ENCODE data around the gene ZBTB43. TPM values are rescaled to one million over a fixed set of nuclear protein-coding genes. Genes with fewer than 3 reads are reported as not detected.
"Not testable (repeated sequence)": the region's sequence is repeated elsewhere in the genome, so short reads cannot be mapped to it uniquely, and the experiment has no call there.

ZBTB43 gene
- total RNA-seq, 2 donors from 2014 or later: 27.4 to 31.3 TPM

DNA sequence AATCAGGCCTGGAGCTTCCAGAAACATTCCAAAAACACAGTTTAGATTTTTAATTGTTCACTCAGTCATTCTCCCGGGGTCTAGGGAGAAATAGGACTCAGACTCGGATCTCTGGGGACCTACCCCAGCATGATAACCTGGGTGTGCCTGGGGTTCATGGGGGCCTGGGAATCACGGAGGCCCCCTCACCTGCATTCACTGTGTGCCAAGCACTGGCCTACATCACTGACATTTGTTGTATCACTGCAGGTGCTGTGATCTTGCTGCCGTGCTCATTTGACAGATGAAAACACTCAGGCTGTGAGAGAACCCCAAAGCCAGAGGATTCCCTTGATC is 22.8 kb upstream of the ZBTB43 start:
- Mint-ChIP-seq H3K4me1 (no peaks in the 10 kb centered on the region), H3K36me3 (ENCODE audit: low read depth) (no peaks in the 10 kb centered on the region), H3K9me3 (no peaks in the 10 kb centered on the region)

GRCh38 chr9:126783949-126784348 is 20.9 kb upstream of the ZBTB43 start:
- ATAC-seq (replicated peaks): no peak
- H3K27ac Mint-ChIP-seq: no peak overlapping the region

More for the DNA sequence above, 22.8 kb upstream of the ZBTB43 start:
- Mint-ChIP-seq H3K27ac (no peak overlapping the region), H3K4me3 (no peak overlapping the region), H3K27me3 (peaks cover 23% of the 10 kb centered on the region)
- ATAC-seq (replicated peaks): no peak

DNA sequence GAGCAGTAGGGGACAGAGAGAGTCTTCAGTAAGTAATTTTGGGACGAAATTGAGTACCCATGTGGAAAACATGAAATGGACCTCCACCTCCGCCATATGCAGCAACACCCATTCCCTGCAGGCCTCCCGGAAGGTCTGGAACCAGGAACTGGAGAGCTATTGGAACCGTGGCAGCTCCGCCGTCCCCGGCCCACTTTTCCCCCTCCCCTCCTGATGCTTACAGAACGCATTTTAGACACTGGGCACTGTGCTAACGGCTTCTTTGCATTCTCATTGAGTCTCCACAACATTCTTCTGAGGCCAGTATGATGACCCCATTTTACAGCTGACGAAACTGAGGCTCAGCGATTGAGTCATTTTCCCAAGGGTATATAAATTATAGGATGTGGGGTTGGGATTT is 20.4 kb upstream of the ZBTB43 start:
- ATAC-seq (replicated peaks): no peak
- Mint-ChIP-seq H3K4me1 (peaks cover 5% of the 10 kb centered on the region), H3K9me3 (no peaks in the 10 kb centered on the region), H3K27ac (no peak overlapping the region), H3K36me3 (ENCODE audit: low read depth) (no peaks in the 10 kb centered on the region), H3K4me3 (no peak overlapping the region), H3K27me3 (peaks cover 25% of the 10 kb centered on the region)

More at GRCh38 chr9:126783949-126784348, 20.9 kb upstream of the ZBTB43 start:
- no peaks in the 10 kb centered on the region for H3K36me3 Mint-ChIP-seq (ENCODE audit: low read depth)
- no peak overlapping the region for H3K4me3 Mint-ChIP-seq
- H3K9me3 Mint-ChIP-seq: no peaks in the 10 kb centered on the region
- H3K27me3 Mint-ChIP-seq: peaks cover 24% of the 10 kb centered on the region
- H3K4me1 Mint-ChIP-seq: peaks cover 4% of the 10 kb centered on the region

- not testable (repeated sequence) for H3K4me1 Mint-ChIP-seq; H3K36me3 Mint-ChIP-seq (ENCODE audit: low read depth); H3K4me3 Mint-ChIP-seq; ATAC-seq (replicated peaks); H3K9me3 Mint-ChIP-seq; H3K27ac Mint-ChIP-seq
- peaks cover 26% of the 10 kb centered on the region for H3K27me3 Mint-ChIP-seq
These were observed 20.0 kb upstream of the ZBTB43 start for GRCh38 chr9:126784841-126785240.

- Mint-ChIP-seq H3K9me3 (no peaks in the 10 kb centered on the region), H3K36me3 (ENCODE audit: low read depth) (no peaks in the 10 kb centered on the region), H3K27me3 (peaks cover 30% of the 10 kb centered on the region), H3K4me1 (peaks cover 5% of the 10 kb centered on the region), H3K27ac (no peak overlapping the region), H3K4me3 (no peak overlapping the region)
- no peak for ATAC-seq (replicated peaks)
These were observed 16.8 kb upstream of the ZBTB43 start for GRCh38 chr9:126788046-126788445.

GRCh38 chr9:126788634-126789349 is 16.0 kb upstream of the ZBTB43 start:
- peak; percentile 83 for ATAC-seq (replicated peaks)
- Mint-ChIP-seq H3K9me3 (no peaks in the 10 kb centered on the region), H3K27ac (no peak overlapping the region), H3K4me1 (peaks cover 5% of the 10 kb centered on the region), H3K36me3 (ENCODE audit: low read depth) (no peaks in the 10 kb centered on the region), H3K27me3 (peaks cover 32% of the 10 kb centered on the region), H3K4me3 (no peak overlapping the region)

- no peak for ATAC-seq (replicated peaks)
- Mint-ChIP-seq H3K9me3 (no peaks in the 10 kb centered on the region), H3K36me3 (ENCODE audit: low read depth) (no peaks in the 10 kb centered on the region), H3K4me3 (no peak overlapping the region), H3K4me1 (peaks cover 5% of the 10 kb centered on the region), H3K27me3 (peaks cover 28% of the 10 kb centered on the region), H3K27ac (no peak overlapping the region)
These were observed 14.3 kb upstream of the ZBTB43 start for GRCh38 chr9:126790561-126790960.

- peaks cover 26% of the 10 kb centered on the region for H3K27me3 Mint-ChIP-seq
- no peaks in the 10 kb centered on the region for H3K36me3 Mint-ChIP-seq (ENCODE audit: low read depth)
- H3K9me3 Mint-ChIP-seq: no peaks in the 10 kb centered on the region
- no peak for ATAC-seq (replicated peaks)
- no peak overlapping the region for H3K4me3 Mint-ChIP-seq
- peaks cover 5% of the 10 kb centered on the region for H3K4me1 Mint-ChIP-seq
- no peak overlapping the region for H3K27ac Mint-ChIP-seq
These were observed 13.2 kb upstream of the ZBTB43 start for GRCh38 chr9:126791406-126792230.

DNA sequence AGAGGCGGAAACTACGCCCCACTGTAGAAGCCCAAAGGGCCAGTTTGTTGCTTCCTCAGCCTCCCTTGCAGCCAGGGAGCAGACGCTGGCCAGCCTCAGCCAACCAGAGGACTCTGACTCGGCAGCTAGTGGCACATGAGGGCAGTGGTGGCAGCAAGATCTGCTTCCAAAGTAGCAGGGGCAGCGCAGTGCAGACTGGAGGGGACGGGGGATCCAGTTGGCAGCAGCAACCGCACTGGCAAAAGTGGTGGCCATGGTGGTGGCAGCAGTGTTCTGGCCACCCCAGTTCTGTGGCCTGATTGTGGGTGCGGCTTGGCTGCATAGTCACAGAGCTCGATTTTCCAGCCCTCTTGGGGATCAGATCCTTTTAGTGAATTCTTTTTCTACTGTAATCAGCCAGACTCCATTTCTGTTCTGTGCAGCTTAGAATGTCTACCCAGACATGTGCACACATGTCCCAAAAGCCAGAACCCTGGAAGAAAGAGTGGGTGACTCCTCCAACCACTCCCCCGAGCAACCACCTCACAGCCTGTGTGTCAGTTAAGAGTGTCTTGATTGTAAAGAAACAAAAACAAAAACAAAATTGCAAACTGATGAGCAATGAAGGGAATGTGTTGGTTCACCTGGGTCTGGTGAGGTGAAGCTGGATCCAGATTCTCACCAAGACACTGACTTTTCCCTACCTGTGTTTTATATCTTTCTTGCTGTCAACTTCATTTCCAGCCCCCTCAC is 11.0 kb upstream of the ZBTB43 start:
- Mint-ChIP-seq H3K9me3 (no peaks in the 10 kb centered on the region), H3K4me1 (peaks cover 2% of the 10 kb centered on the region), H3K27me3 (peaks cover 18% of the 10 kb centered on the region), H3K4me3 (no peak overlapping the region), H3K27ac (no peak overlapping the region), H3K36me3 (ENCODE audit: low read depth) (no peaks in the 10 kb centered on the region)
- no peak for ATAC-seq (replicated peaks)

DNA sequence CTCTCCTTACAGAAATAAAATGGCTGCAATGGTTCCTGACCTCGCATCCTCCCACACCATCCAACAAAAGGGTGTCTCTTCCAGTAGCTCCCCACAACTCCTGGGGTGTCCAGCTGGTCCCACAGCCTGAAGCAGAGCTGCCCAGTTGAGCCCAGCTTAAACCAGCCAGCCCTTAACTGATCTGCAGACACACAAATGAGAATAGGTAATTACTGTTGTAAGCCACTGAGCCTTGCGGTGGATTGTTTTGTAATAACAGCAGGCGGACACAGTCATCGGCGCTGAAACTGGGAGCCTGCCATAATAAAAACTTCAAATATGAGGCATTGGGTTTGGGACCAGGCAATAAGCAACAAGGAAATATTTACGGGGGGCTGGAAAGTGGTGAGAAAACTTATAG is 10.4 kb upstream of the ZBTB43 start:
- H3K27ac Mint-ChIP-seq: no peak overlapping the region
- H3K36me3 Mint-ChIP-seq (ENCODE audit: low read depth): no peaks in the 10 kb centered on the region
- no peak overlapping the region for H3K4me3 Mint-ChIP-seq
- peaks cover 16% of the 10 kb centered on the region for H3K27me3 Mint-ChIP-seq
- no peaks in the 10 kb centered on the region for H3K9me3 Mint-ChIP-seq
- no peaks in the 10 kb centered on the region for H3K4me1 Mint-ChIP-seq
- ATAC-seq (replicated peaks): no peak

GRCh38 chr9:126796758-126797157 is 8.1 kb upstream of the ZBTB43 start:
- H3K36me3 Mint-ChIP-seq (ENCODE audit: low read depth): no peaks in the 10 kb centered on the region
- H3K27me3 Mint-ChIP-seq: peaks cover 5% of the 10 kb centered on the region
- no peaks in the 10 kb centered on the region for H3K4me1 Mint-ChIP-seq
- no peak overlapping the region for H3K27ac Mint-ChIP-seq
- H3K9me3 Mint-ChIP-seq: no peaks in the 10 kb centered on the region
- no peak overlapping the region for H3K4me3 Mint-ChIP-seq
- ATAC-seq (replicated peaks): no peak

GRCh38 chr9:126797903-126798302 is 6.9 kb upstream of the ZBTB43 start:
- ATAC-seq (replicated peaks): no peak
- Mint-ChIP-seq H3K27ac (no peak overlapping the region), H3K36me3 (ENCODE audit: low read depth) (no peaks in the 10 kb centered on the region), H3K4me3 (no peak overlapping the region), H3K27me3 (peaks cover 3% of the 10 kb centered on the region), H3K4me1 (no peaks in the 10 kb centered on the region), H3K9me3 (no peaks in the 10 kb centered on the region)

DNA sequence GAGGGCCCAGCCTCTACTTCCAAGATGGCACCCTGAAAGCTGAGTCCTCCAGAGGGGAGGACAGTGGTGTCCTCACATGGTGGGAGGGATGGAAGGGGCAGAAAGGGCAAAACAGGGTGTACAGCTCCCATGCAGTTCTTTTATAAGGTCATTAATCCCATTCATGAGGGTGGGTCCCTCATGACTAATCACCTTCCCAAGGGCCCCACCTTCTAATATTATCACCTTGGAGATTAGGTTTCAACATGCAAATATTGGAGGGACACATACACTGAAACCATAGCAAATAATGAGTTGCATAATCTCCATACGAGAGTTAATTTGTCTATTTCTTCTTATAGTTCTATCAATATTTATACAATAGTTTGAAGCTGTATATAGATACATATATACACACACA is 5.8 kb upstream of the ZBTB43 start:
- Mint-ChIP-seq H3K27me3 (no peaks in the 10 kb centered on the region), H3K4me1 (peaks cover 2% of the 10 kb centered on the region), H3K27ac (no peak overlapping the region), H3K36me3 (ENCODE audit: low read depth) (no peaks in the 10 kb centered on the region), H3K9me3 (peaks cover under 1% of the 10 kb centered on the region), H3K4me3 (no peak overlapping the region)
- ATAC-seq (replicated peaks): no peak

GRCh38 chr9:126802318-126803059 is 2.4 kb upstream of the ZBTB43 start:
- no peak overlapping the region for H3K4me3 Mint-ChIP-seq
- H3K36me3 Mint-ChIP-seq (ENCODE audit: low read depth): peaks cover 18% of the 10 kb centered on the region
- ATAC-seq (replicated peaks): no peak
- H3K27me3 Mint-ChIP-seq: no peaks in the 10 kb centered on the region
- peaks cover 3% of the 10 kb centered on the region for H3K9me3 Mint-ChIP-seq
- peaks cover 29% of the 10 kb centered on the region for H3K4me1 Mint-ChIP-seq
- no peak overlapping the region for H3K27ac Mint-ChIP-seq
